ENCODE measurements around the gene PAPSS1. TPM values are rescaled to one million over a fixed set of nuclear protein-coding genes. Genes with fewer than 3 reads are reported as not detected.

The PAPSS1 gene
- polyA plus RNA-seq, 3 donors, result 46.4 to 79.6 (median 64.8) TPM

GRCh38 chr4:107570952-107571351 is 149.1 kb downstream of the PAPSS1 start:
- Mint-ChIP-seq H3K27ac (no peak overlapping the region), H3K4me3 (no peak overlapping the region), H3K9me3 (peaks cover 0 to 8% (median 1%) of the 10 kb centered on the region in 7 donors), H3K36me3 (no peaks in the 10 kb centered on the region), H3K4me1 (no peaks in the 10 kb centered on the region), H3K27me3 (ENCODE audit: low read depth in 3 of 3) (no peaks in the 10 kb centered on the region)
- Histone ChIP-seq H3K36me3 (replicated peaks in 1 of 2; ENCODE audit: control insufficient read depth in 1 of 2, insufficient read depth in 2 of 2, low read length in 2 of 2) (no peaks in the 10 kb centered on the region), H3K9me3 (replicated peaks in 1 of 2; ENCODE audit: control insufficient read depth in 1 of 2, insufficient read depth in 1 of 2, low read length in 2 of 2) (no peaks in the 10 kb centered on the region), H3K4me2 (replicated peaks; ENCODE audit: extremely low read depth, low read length, poor library complexity, severe bottlenecking) (no peak overlapping the region), H3K4me3 (replicated peaks in 1 of 3; ENCODE audit: low read depth in 2 of 3, low read length in 3 of 3) (no peak overlapping the region), H3K27ac (ENCODE audit: low read depth in 1 of 2, low read length in 2 of 2) (no peak overlapping the region), H3K27me3 (ENCODE audit: control insufficient read depth in 2 of 2, insufficient read depth in 2 of 2, low read length in 2 of 2) (no peaks in the 10 kb centered on the region), H4K20me1 (ENCODE audit: insufficient read depth, low read length) (no peaks in the 10 kb centered on the region), H3K4me1 (ENCODE audit: control insufficient read depth in 1 of 2, insufficient read depth in 2 of 2, low read length in 2 of 2) (no peaks in the 10 kb centered on the region), H3K79me2 (ENCODE audit: insufficient read depth, low read length) (no peaks in the 10 kb centered on the region), H2AFZ (ENCODE audit: insufficient read depth, low read depth, low read length, poor library complexity, severe bottlenecking) (no peak overlapping the region), H3K9ac (ENCODE audit: insufficient read depth, low read length, poor library complexity, severe bottlenecking) (no peak overlapping the region)
- 100% methylated on average over 1 of the region's 2 CpGs for WGBS (ENCODE audit: insufficient coverage)
- no peak for TF ChIP-seq CTCF (IDR thresholded peaks at IDR 0.05)
- intact Hi-C loops (cut with micrococcal nuclease), result no loop called here
- no peak for DNase-seq

GRCh38 chr4:107564326-107564725 is 155.7 kb downstream of the PAPSS1 start:
- H3K27me3 Mint-ChIP-seq (ENCODE audit: low read depth in 3 of 3), result no peaks in the 10 kb centered on the region
- H3K9me3 ChIP-seq (replicated peaks in 1 of 2; ENCODE audit: control insufficient read depth in 1 of 2, insufficient read depth in 1 of 2, low read length in 2 of 2), result peaks cover 0 to 6% of the 10 kb centered on the region in 2 donors
- 75% methylated on average over 2 of the region's 5 CpGs for WGBS (ENCODE audit: insufficient coverage)
- no peak overlapping the region for H2AFZ ChIP-seq (ENCODE audit: insufficient read depth, low read depth, low read length, poor library complexity, severe bottlenecking)
- H3K4me1 Mint-ChIP-seq, result no peaks in the 10 kb centered on the region
- H3K9ac ChIP-seq (ENCODE audit: insufficient read depth, low read length, poor library complexity, severe bottlenecking), result no peak overlapping the region
- H3K4me2 ChIP-seq (replicated peaks; ENCODE audit: extremely low read depth, low read length, poor library complexity, severe bottlenecking), result no peak overlapping the region
- H3K27me3 ChIP-seq (ENCODE audit: control insufficient read depth in 2 of 2, insufficient read depth in 2 of 2, low read length in 2 of 2), result no peaks in the 10 kb centered on the region
- H3K4me3 ChIP-seq (replicated peaks in 1 of 3; ENCODE audit: low read depth in 2 of 3, low read length in 3 of 3), result no peak overlapping the region
- no peak overlapping the region for H3K4me3 Mint-ChIP-seq
- no peak for DNase-seq
- H3K4me1 ChIP-seq (ENCODE audit: control insufficient read depth in 1 of 2, insufficient read depth in 2 of 2, low read length in 2 of 2), result no peaks in the 10 kb centered on the region
- no peak overlapping the region for H3K27ac Mint-ChIP-seq
- no peaks in the 10 kb centered on the region for H4K20me1 ChIP-seq (ENCODE audit: insufficient read depth, low read length)
- H3K36me3 ChIP-seq (replicated peaks in 1 of 2; ENCODE audit: control insufficient read depth in 1 of 2, insufficient read depth in 2 of 2, low read length in 2 of 2), result no peaks in the 10 kb centered on the region
- no peak overlapping the region for H3K27ac ChIP-seq (ENCODE audit: low read depth in 1 of 2, low read length in 2 of 2)
- no peaks in the 10 kb centered on the region for H3K36me3 Mint-ChIP-seq
- TF ChIP-seq CTCF (IDR thresholded peaks at IDR 0.05), result no peak
- intact Hi-C loops (cut with micrococcal nuclease), result no loop called here
- H3K79me2 ChIP-seq (ENCODE audit: insufficient read depth, low read length), result no peaks in the 10 kb centered on the region
- peaks cover 3 to 17% (median 13%) of the 10 kb centered on the region in 7 donors for H3K9me3 Mint-ChIP-seq

Other genes with a start within 250 kb of the PAPSS1 start
- gene SGMS2, start 104.7 kb upstream of the PAPSS1 start, polyA plus RNA-seq, result 10 to 100 TPM; 20.8 to 32.7 (median 23.0) TPM
- 1 to 10 TPM in 2 of 3 donors, under 1 TPM in 1; 0.77 to 1.7 (median 1.5) TPM for gene CYP2U1, start 211.3 kb upstream of the PAPSS1 start, polyA plus RNA-seq

Measured in CD14-positive monocyte (primary cell).